Right atrium auricular region (tissue), 2 donors: ENCODE measurements around the gene GRIK1. TPM values are rescaled to one million over a fixed set of nuclear protein-coding genes. Genes with fewer than 3 reads are reported as not detected.

Experiments used
- DNase-seq: peaks from one replicate; pipeline ENCODE4 v3.0.0-alpha.2; 2019; ENCODE audit warnings: low spot score
- H3K27ac ChIP-seq, 2 donors: fragments of 200-600 bp; sonication (generic); 1 replicate in 1 of 2; 2 replicates in 1 of 2; pipeline ENCODE4 v1.5.1; 2016 to 2019
- H3K27me3 ChIP-seq, 2 donors: fragments of 200-600 bp; sonication (generic); one replicate each; pipeline versions ENCODE4 v1.5.1 to v1.6.0; 2017 to 2019
- H3K36me3 ChIP-seq: fragments of 200-600 bp; sonication (generic); one replicate; pipeline ENCODE4 v1.5.1; 2016
- H3K4me1 ChIP-seq, 2 donors: fragments of 200-600 bp; sonication (generic); one replicate each; pipeline versions ENCODE4 v1.5.1 to v1.6.0; 2017 to 2019
- H3K4me3 ChIP-seq, 2 donors: fragments of 200-600 bp; sonication (generic); 1 replicate in 1 of 2; 2 replicates in 1 of 2; pipeline ENCODE4 v1.5.1; 2017 to 2019; ENCODE audit warnings: mild to moderate bottlenecking in 1 of 2, moderate library complexity in 1 of 2
- H3K9me3 ChIP-seq, 2 donors: fragments of 200-600 bp; sonication (generic); one replicate each; pipeline ENCODE4 v1.5.1; 2019
- CTCF ChIP-seq, 2 donors: fragments of 200-600 bp; sonication (generic); IDR thresholded peaks; one replicate each; pipeline ENCODE4 v1.5.1; 2019; ENCODE audit warnings: antibody characterized with exemption in 2 of 2
- total RNA-seq, 2 donors: library from RNA; depleted of rRNA; stranded (reverse); fragments of >200 nt; gene quantifications; one replicate each; pipeline ENCODE4 v1.1.0, GENCODE V29; 2016

The GRIK1 gene
- total RNA-seq, 2 donors from 2014 or later, result not detected

DNA sequence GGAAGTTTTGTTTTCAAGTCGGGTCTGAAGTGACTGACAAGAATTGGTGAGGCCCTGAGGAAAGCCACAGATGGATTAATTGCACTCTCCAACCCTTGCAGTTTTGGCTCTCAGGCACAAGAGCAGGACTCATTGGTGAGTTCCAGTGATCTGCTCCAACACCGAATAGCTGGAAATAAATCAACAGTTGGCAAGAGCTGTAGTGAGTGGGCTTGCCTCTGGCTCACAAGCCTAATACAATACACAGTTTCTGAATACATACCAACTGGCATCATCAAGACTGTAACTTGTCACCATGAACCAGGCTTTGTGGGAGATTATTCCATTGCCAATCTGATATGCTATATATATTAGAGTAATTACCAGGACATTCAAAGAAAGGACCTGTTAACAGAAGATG, 131.6 kb downstream of the GRIK1 start:
- H3K4me1 ChIP-seq, result no peaks in the 10 kb centered on the region
- no peak overlapping the region for H3K4me3 ChIP-seq
- no peaks in the 10 kb centered on the region for H3K36me3 ChIP-seq
- no peak for TF ChIP-seq CTCF (IDR thresholded peaks at IDR 0.05)
- no peaks in the 10 kb centered on the region for H3K9me3 ChIP-seq
- DNase-seq, result no peak
- H3K27ac ChIP-seq, result no peak overlapping the region
- no peaks in the 10 kb centered on the region for H3K27me3 ChIP-seq

DNA sequence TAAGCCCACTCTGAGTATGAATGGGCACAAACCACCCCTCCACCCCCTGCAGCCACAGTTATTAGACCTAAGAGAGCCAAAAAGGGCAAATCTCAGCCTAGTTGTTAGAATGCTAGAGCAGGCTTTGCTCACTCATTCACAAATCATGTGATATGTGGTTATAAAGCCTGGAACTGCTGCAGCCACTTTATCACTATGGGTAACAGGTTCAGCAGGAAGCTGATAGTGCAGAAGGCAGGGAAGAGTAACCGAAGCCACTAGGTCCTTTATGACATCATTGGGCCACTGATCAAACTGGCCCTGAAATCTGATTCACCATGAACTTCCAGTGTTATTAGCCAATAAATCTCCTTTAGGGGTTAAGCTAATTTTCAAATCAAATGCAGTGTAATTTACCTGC, 134.7 kb downstream of the GRIK1 start:
- Histone ChIP-seq H3K27ac (no peak overlapping the region), H3K4me3 (no peak overlapping the region), H3K4me1 (no peaks in the 10 kb centered on the region), H3K36me3 (no peaks in the 10 kb centered on the region), H3K9me3 (no peaks in the 10 kb centered on the region), H3K27me3 (no peaks in the 10 kb centered on the region)
- TF ChIP-seq CTCF (IDR thresholded peaks at IDR 0.05), result no peak
- no peak for DNase-seq

DNA sequence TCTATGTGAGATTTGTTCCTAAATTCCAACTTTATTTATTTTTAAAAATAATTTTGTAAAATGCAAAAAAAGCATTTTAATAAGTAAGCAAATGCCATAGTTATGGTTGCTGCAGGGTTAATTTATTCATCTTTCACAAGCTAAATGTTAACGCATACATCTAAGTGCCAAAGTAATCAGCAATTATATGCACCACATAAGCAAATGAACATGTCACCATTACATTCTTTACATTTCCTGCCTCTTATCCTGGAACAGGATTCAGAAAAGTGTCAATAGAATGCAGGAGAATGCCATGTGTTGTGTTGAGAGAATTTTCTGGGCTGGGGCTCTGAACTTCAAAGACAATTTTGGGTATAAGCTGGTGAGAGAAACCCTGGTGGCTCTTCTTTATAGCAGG, 136.6 kb downstream of the GRIK1 start:
- no peaks in the 10 kb centered on the region for H3K4me1 ChIP-seq
- DNase-seq, result no peak

DNA sequence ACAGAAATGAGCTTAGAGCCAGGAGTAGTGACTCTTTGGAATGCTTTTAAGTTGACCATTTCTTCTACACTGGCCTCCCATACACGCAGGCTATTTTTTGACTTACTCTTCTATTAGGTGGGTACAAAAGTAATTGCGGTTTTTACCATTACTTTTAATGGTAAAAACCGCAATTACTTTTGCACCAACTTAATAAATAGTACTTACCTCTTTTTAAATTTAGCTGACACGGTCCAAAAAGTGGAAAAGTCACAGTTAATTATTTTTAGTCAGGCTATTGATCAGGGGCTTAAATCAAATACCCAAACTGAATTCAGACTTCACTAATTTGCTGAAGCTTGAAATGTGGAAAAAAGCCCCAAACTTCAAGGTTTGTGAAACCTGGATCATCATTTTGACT, 138.7 kb downstream of the GRIK1 start:
- Histone ChIP-seq H3K36me3 (no peaks in the 10 kb centered on the region), H3K27ac (no peak overlapping the region), H3K4me1 (no peaks in the 10 kb centered on the region), H3K27me3 (no peaks in the 10 kb centered on the region), H3K4me3 (no peak overlapping the region), H3K9me3 (no peaks in the 10 kb centered on the region)
- no peak for TF ChIP-seq CTCF (IDR thresholded peaks at IDR 0.05)
- no peak for DNase-seq

More for the DNA sequence above, 136.6 kb downstream of the GRIK1 start:
- Histone ChIP-seq H3K4me3 (no peak overlapping the region), H3K9me3 (no peaks in the 10 kb centered on the region), H3K27me3 (no peaks in the 10 kb centered on the region), H3K27ac (no peak overlapping the region), H3K36me3 (no peaks in the 10 kb centered on the region)
- TF ChIP-seq CTCF (IDR thresholded peaks at IDR 0.05), result no peak

DNA sequence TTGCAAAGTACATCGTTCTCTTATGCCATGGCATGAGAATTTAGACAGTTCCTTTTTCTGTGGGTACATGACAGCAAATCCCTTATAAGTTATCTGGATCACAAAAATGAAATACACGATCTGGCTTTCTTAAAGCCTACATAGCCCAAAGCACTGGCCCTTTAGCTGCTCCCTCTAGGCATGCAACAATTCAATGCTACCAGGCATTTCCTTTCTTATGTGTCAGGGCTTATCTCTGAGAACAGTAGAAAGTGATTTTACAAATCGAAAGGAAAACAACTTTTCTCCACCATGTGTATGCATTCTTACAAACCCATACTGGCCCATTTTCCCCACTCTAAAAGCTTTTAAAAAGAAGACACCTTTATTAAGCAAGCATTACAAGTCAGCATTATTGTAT, 139.7 kb downstream of the GRIK1 start:
- no peak for DNase-seq
- no peak for TF ChIP-seq CTCF (IDR thresholded peaks at IDR 0.05)
- Histone ChIP-seq H3K27me3 (no peaks in the 10 kb centered on the region), H3K27ac (no peak overlapping the region), H3K36me3 (no peaks in the 10 kb centered on the region), H3K9me3 (no peaks in the 10 kb centered on the region), H3K4me1 (no peaks in the 10 kb centered on the region), H3K4me3 (no peak overlapping the region)

DNA sequence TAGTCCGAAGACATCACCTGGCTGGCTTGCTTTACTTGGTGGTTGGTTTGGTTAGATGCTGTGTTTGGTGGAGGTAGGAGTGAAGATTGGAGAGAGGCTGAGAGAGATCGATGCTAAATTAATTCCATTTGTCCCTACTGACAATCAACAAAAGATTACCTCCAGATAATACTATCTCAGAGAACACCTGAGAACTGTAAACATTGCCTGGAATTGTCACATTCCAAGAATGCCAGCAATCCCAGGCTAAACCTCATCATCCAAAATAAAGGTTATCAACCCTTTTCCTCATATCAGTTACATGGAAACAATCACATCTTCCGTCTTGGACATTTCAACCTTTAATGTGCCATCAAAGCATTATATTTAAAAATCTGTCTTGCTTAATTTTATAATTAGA, 141.0 kb downstream of the GRIK1 start:
- Histone ChIP-seq H3K27me3 (no peaks in the 10 kb centered on the region), H3K9me3 (no peaks in the 10 kb centered on the region), H3K27ac (no peak overlapping the region), H3K36me3 (no peaks in the 10 kb centered on the region), H3K4me1 (no peaks in the 10 kb centered on the region), H3K4me3 (no peak overlapping the region)
- no peak for DNase-seq
- TF ChIP-seq CTCF (IDR thresholded peaks at IDR 0.05), result no peak
